ENCODE data around the gene MYO9B.

MYO9B gene

GRCh38 chr19:17226002-17226933 lies 150.7 kb downstream of the MYO9B start, which contains the start of gene OCEL1:
Gene OCEL1 (plus strand): TSS chr19:17226226. CDS start chr19:17226248, 22 bp downstream.
- DNase-seq, result peak; percentile 91 to 98 (median 97)

GRCh38 chr19:17227798-17228367 lies 152.3 kb downstream of the MYO9B start:
- DNase-seq, result no peak

GRCh38 chr19:17229890-17230289 lies 154.3 kb downstream of the MYO9B start:
- DNase-seq, result no peak

- DNase-seq, result no peak
These were observed 156.7 kb downstream of the MYO9B start for GRCh38 chr19:17232258-17232657.

GRCh38 chr19:17234911-17235299 lies 159.3 kb downstream of the MYO9B start:
- DNase-seq, result peak; percentile 32 to 66 (median 62)

GRCh38 chr19:17235300-17235970 lies 159.9 kb downstream of the MYO9B start:
- peak; percentile 37 to 86 (median 84) for DNase-seq

- peak in 2 of 3 experiments; percentile 9 to 84 for DNase-seq
These were observed 160.6 kb downstream of the MYO9B start for GRCh38 chr19:17235971-17236777.

- DNase-seq, result peak in 1 of 3 experiments; percentile 13
These were observed 161.4 kb downstream of the MYO9B start for GRCh38 chr19:17236811-17237543.

- DNase-seq, result no peak
These were observed 162.4 kb downstream of the MYO9B start for GRCh38 chr19:17237747-17238706.

GRCh38 chr19:17240062-17240752 lies 164.6 kb downstream of the MYO9B start:
- no peak for DNase-seq

- DNase-seq, result no peak
These were observed 165.3 kb downstream of the MYO9B start for GRCh38 chr19:17240826-17241399.

GRCh38 chr19:17242431-17243208 lies 167.0 kb downstream of the MYO9B start:
- DNase-seq, result no peak

GRCh38 chr19:17243211-17243829 lies 167.7 kb downstream of the MYO9B start:
- no peak for DNase-seq

- DNase-seq, result peak in 2 of 3 experiments; percentile 41 to 46
These were observed 168.4 kb downstream of the MYO9B start for GRCh38 chr19:17243830-17244617.

GRCh38 chr19:17244618-17245534 lies 169.3 kb downstream of the MYO9B start:
- DNase-seq, result peak in 2 of 3 experiments; percentile 27 to 42

- DNase-seq, result no peak
These were observed 170.0 kb downstream of the MYO9B start, which contains the start of gene NR2F6 for GRCh38 chr19:17245535-17245984. Gene NR2F6 (minus strand): TSS chr19:17245919. CDS start chr19:17245220, 699 bp downstream.
